Left forelimb (tissue), 1 donor: ENCODE data around the gene UBL7.
"Not testable (repeated sequence)": the region's sequence is repeated elsewhere in the genome, so short reads cannot be mapped to it uniquely, and the experiment has no call there.

Experiments
- DNase-seq: peaks from one replicate; pipeline ENCODE4 v3.0.0-alpha.2; 2018; ENCODE audit warnings: low spot score

The UBL7 gene, protein sequence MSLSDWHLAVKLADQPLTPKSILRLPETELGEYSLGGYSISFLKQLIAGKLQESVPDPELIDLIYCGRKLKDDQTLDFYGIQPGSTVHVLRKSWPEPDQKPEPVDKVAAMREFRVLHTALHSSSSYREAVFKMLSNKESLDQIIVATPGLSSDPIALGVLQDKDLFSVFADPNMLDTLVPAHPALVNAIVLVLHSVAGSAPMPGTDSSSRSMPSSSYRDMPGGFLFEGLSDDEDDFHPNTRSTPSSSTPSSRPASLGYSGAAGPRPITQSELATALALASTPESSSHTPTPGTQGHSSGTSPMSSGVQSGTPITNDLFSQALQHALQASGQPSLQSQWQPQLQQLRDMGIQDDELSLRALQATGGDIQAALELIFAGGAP

DNA sequence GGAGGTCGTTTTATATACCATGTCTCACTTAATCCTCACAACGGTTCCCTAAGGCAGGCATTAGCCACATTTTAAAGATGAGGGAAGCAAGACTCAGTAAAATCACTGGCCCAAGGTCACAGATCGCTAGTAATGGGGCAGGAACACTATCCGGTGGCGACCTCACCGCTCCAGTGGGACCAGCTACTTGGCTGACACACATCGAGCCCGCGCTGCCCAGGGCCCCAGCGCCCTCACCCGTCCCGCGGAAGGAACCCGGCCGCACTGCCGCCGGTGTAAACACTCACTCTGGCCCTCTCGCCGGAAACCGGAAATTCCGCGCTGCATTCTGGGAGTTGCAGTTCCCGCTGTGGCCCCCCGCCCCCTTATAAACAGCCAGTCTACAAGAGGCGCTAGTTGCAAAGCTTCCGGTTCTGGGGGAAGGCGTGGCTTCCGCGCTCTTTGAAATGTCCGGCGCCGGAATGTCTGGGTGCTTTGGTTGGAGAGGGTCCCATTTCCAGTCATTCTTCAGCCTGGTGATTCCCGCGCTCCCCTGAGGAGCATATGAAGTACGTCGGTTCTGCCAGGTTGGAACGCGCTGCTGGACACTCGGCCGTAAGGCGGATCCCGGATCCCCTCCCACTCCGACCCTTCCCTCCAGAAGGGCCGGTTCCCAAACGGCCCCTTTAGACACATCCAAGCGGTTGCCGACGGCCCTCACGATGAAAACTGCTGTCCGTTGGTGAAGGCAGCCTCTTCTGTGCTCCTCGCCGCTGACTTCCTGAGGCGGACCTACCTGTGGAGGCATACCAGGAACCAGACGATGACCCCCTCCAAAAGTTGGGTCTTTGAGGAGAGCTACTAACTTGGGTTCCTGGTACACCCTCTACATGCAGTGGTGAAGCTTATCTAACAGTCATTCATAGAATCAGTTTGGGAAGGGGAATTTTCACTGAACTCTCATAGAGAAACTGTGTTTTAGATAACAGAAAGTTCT, at the start of gene UBL7:
Gene UBL7 (minus strand): TSS at position 290 of the 976 bp plus-strand sequence. CDS start 2,293 bp downstream, outside the sequence.
- peak; percentile 97 for DNase-seq

DNA sequence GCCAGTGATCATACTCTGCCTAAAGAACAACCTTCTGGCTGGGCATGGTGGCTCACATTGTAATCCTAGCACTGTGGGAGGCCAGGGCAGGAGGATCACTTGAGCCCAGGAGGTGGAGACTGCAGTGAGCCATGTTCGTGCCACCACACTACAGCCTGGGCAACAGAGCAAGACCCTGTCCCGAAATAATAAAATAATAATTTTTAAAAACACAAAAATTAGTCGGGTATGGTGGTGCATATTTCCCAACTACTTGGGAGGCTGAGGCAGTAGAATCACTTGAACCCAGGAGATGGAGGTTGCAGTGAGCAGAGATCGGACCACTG, 45.5 kb upstream of the UBL7 start:
- DNase-seq: no peak

DNA sequence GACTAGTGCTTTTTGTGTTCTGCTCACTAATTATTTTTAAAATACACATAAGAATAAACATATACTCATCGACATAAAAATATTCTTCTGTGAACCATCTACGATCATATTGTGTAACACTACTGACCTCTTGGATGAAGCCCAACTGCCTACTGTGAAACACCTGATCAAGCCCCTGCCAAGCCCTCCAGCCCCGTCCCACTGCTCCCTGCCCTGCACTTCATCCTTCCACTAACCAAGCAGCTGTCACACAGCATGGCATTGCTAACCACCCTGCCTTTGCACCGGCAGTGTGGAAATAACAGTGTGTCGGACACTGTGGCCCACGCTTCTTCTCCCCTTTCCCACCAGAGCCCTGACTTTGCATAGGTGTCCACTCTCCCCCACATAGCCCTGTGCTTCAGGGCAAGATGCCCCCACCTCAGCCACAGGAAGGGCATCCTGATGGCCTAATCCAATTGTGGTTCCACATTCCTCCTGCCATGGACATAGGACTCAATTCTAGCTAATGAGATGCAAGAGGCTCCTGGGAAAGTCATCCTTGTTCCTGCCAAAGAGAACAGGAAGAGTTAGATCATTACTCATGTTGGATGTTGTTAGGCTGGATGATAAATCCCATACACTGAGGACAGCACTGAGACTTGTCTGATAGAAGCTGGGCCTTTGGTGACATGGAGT, 45.0 kb upstream of the UBL7 start:
- DNase-seq: no peak

DNA sequence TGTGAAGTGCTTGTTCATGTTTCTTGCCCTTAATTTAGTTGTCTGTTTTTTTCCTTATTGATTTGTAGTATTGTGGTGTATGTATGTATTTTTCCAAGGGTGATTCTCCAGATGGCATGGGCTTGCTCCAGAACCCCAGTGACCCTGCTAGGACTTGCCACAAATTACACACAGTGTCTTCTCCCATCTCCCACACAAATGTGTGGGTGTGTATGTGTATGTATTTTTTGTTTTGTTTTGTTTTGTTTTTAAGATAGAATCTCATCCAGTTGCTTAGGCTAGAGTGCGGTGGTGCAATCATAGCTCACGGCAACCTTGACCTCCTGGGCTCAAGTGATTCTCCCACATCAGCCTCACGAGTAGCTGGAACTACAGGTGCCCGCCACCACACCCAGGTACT, 43.9 kb upstream of the UBL7 start:
- no peak for DNase-seq

DNA sequence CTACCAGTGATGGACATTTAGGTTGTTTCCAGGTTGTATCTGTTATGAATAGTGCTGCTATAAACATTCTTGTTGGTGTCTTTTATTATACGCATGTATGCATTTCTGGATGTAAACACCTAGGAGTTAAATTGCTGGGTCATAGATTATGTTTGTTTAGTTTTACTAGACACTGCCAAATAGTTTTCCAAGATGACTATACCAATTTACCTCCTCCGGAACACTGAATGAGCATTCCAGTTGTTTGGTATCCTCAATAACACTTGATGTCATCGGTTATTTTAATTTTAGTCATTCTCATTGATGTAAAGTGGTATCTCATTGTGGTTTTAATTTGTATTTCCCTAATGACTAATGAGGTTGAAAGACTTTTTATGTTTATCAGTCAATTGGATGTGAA, 43.5 kb upstream of the UBL7 start:
- DNase-seq: no peak

DNA sequence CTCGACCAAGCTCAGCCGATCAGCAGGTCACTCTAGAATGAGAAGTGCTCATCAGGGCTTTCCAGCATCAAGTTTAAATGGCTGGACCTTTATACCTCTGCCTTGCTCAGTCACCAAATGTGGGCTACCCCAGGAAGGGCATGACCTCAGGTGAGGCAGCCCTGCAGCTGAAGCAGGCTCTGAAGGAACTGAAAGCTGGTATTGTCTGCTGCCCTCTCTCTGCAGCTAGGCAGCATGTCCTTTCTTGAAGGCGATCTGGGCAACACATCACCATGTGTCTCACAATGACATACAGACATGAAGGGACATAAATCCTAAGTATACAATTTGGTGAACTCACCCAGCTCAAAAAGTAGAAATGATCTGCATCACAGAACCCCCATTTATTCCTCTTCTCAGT, 41.3 kb upstream of the UBL7 start:
- no peak for DNase-seq

DNA sequence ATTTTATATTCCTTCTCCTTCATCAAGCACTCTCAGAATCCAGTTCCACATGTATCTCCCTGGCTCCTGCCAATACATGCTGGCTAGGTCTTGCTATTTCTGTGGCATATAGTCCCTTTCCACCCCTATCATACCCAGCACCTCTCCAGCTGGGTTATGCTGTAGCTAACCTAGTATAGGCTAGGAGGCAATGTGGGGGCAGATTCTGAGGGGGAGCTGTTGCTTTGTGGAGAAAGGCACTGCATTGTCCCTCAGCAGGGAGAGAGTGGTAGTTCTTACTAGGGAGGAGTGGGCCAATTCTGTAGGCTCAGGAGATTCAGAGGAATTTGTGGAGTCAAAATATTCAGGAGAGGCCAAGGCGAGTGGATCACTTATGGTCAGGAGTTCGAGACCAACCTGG, 39.4 kb upstream of the UBL7 start:
- DNase-seq: no peak

DNA sequence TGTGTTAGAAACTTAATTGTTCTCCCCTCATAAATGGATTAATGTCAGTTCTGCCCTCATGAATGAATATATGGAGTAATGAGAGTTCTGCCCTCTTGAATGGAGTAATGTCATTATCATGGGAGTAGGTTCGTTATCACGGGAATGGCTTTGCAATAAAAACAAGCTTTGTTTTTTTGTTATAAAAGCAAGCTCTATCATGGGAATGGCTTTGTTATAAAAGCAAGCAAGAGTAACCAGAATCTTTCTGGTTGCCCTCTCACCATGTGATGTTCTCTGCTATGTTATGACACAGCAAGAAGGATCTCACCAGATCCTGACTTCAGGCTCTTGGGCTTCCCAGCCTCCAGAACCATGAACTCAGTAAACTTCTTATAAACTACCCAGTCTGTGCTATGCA, 38.4 kb upstream of the UBL7 start:
- DNase-seq: no peak

DNA sequence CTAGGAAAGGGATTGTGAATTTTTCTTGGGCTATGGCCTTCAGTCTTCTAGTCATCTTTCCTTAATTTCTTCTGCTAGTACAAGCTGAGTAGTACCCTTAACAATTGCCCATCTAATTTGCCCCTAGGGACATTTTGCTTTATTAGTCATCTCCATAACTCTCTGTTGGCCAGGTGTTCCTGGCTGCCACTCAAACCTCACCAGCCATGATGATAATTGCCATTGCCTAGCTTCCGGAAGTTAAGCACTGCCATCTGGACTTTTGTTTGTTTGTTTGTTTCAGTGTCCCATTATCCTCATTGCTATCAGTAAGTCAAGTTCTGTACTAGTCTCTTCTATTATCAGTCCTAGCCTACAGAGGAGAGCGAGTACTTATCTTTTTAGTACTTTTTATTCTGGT, 36.6 kb upstream of the UBL7 start:
- DNase-seq: no peak

DNA sequence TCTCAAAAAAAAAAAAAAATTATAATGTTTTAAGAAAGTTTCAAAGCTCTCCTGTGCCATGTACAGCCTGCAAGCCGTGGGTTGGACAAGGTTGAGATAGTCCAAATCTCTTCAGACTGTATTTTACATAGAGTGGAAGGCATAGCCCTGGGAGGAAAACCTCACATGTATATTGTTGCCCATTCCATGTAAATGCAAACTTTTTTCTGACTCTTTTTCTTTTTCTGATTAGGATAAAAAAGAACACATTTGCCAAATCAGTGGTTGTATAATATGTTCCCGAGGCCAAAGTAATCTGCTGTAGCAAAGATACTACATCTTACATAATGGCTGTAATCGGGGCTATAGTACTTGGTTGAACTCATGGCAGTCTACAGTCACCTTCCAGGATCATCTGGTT, 35.7 kb upstream of the UBL7 start:
- no peak for DNase-seq

DNA sequence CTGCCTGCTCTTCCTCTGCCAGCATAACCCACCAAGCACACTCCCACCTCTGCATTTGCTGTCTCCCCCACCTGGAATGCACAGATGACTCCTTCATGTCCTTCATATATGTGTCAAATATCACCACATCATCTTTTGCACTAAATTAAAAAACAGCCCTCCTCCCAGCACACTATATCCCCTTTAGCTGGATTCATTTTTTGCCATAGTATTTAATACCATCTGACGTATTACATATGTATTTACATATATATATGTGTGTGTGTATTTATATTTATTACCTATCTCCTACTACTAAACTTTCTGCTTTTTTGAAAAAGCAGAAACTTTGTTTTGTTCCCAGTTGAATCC, 29.4 kb upstream of the UBL7 start:
- DNase-seq: no peak

DNA sequence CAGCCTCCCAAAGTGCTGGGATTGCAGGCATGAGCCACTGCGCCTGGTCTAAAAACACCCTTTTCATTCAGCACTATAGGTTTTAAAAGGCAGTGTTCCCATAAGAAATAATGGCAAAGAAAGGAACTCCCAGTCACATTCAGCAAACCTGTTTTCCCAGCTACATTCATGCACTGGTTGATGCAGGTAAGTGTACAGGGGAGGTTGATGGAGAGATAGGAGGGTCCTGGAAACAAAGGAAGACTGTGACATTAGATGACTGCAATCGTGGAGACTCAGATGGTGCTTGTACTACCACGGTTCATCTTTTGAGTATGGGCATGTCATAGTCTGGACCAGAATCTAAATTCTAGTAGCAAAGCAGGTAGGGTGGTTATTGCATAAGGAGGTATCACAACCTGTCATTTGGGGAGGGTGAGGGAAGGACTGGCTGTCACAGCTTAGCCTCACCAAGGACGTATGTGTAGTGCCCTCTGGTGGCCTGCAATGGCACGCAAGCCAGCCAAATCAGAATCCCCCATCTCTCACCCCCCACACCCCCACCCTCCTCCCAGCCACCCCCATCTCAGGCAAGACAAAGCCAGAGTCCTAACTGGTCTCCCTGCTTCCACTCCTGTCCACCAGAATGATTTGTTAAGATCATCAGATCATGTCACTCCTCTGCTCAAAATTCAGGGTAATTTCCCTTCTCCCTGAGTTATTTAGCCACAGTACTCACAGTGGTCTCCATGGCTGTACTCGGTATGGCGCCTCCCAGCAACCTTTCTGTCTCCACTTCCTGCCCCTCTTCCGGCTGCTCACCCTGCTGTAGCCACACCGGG, 28.8 kb upstream of the UBL7 start:
- peak; percentile 68 for DNase-seq

DNA sequence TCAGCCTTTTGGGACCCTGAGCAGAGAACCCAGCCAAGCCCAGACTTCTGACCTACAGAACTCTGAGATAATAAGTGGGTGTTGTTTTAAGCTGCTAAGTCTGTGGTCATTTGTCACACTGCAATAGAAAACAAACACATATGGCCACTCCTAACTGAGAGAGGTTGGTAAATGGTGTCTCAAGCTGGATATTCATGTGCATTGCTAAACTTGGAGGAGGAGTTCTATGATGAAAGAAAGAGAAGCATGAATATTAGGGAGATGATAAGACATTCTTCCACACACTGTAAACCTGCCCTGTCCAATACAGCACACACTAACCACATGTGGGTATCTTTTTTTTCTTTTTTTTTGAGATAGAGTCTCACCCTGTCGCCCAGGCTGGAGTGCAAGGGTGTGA, 27.8 kb upstream of the UBL7 start:
- no peak for DNase-seq

DNA sequence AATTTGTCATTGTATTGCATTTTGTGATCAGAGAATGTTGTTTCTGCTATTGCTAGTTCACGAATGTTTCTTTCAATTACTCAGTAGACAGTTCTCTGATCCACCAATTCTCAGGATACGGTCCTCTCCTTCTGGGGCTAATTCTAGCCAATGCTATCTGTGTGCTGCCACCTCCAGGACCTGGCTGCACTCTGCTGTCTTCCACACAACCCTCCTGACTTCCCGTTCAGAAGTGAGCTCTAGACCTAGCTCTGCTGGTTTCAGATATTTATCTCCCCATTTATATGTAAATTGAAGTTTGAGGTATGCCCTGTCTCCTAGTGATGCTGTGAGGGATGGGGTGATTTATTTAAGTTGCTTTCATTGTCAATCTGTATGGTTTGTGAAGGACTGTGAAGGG, 21.7 kb upstream of the UBL7 start:
- DNase-seq: no peak

DNA sequence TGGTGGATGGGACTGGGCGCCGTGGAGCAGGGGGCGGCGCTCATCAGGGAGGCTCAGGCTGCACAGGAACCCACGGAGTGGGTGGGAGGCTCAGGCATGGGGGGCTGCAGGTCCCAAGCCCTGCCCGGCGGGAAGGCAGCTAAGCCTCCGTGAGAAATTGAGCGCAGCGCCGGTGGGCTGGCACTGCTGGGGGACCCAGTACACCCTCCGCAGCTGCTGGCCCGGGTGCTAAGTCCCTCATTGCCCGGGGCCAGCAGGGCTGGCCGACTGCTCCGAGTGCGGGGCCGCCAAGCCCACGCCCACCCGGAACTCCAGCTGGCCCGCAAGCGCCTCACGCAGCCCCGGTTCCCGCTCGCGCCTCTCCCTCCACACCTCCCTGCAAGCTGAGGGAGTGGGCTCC, 19.4 kb upstream of the UBL7 start:
- not testable (repeated sequence) for DNase-seq

DNA sequence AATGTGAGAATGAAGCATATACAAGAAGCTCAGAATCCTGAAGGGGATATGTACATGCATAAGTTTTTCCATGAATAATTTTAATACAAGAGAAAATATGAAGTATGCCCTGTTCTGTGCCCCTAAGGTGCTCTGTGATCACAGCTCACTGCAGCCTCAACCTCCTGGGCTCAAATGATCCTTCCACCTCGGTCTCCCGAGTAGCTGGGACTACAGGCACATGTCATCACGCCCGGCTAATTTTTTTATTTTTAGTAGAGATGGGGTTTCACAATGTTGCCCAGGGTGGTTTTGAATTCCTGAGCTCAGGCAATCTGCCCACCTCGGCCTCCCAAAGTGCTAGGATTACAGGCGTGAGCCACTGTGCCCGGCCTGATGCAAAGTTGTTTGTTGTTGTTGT, 10.7 kb upstream of the UBL7 start:
- not testable (repeated sequence) for DNase-seq

DNA sequence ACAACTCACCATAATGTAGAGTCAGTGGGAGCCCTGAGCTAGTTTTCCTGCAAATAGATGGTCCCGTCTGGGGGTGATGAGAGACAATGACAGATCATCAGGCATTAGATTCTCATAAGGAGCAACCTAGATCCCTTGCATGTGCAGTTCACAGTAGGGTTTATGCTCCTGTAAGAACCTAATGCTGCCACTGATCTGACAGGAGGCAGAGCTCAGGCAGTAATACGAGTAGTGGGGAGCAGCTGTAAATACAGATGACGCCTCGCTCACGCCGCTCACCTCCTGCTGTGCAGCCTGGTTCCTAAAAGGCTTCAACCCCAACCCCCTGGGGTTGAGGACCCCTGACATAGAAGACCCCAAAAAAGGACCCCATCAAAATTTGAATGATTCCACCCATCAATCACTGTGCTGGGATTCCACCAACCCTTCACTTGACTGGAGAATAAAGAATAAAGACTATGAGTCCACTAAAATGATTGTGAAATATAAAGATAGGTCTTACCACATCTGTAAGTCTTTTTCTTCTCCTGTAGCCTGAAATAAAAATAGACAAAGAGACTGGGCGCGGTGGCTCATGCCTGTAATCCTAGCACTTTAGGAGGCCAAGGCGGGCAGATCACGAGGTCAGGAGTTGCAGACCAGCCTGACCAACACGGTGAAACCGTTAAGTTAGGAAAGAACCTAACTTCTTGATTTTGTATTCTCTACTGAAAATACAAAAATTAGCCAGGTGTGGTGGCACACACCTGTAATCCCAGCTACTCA, 9.9 kb upstream of the UBL7 start:
- DNase-seq: no peak

DNA sequence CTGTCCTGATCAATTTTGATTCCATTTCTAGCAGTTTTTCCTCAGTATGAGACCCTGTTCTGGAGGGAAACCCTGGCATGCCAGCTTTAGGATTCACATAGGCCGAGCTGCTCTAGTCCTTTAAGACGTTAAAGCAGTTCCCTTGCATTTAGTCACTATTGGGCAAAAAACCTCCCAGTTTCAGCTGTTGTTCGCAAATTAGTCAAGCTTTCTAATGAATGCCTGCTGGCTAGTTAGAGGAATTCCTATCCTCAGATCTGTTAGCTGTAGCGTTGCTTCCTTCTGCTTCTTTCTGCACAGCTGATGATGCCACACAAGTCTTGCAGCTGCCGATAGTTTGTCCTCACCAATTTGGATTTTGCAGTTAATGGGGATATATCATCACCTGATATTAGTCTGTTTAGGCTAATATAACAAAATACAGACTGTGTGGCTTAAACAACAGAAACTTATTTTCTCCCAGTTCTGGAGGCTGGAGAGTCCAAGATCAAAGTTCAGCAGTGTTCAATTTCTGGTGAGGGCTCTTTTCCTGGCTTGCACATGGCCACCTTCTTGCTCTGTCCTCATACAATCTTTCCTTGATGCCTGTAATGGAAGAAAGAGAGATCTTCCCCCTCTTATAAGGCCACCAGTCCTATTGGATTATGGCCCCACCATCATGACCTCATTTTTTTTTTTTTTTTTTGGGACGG, 7.5 kb upstream of the UBL7 start:
- DNase-seq: no peak

DNA sequence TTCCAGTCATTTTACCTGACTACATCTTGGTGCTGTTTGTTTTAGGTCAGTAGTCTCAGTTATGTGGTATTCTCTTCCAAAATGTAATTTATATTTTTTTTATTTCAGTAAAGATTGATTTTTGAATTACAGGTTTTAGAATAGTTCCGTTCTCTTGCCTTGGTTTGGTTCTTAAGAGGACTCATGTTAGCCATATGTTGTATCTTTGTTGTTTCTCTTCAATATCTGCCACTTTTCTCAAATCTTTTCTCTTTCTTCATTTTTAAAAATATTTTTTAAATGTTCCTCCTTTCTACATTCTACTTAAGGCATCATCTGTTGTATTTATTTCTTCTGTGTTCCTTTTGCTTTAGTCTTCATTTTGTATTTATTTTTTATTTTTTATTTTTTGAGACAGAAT, 5.6 kb upstream of the UBL7 start:
- no peak for DNase-seq

DNA sequence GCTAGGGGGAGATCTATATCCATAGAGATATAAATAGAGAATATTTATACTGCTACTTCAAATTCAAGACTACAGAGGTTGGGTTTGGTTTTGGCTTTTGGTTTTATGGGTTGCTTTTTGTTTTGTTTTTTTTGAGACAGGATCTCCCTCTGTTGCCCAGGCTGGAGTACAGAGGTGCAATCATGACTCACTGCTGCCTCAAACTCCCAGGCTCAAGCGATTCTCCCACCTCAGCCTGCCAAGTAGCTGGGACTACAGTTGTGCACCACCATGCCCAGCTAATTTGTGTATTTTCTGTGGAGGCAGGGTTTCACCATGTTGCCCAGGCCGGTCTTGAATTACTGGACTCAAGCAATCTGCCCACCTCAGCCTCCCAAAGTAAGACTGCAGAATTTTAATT, 3.9 kb upstream of the UBL7 start:
- no peak for DNase-seq

DNA sequence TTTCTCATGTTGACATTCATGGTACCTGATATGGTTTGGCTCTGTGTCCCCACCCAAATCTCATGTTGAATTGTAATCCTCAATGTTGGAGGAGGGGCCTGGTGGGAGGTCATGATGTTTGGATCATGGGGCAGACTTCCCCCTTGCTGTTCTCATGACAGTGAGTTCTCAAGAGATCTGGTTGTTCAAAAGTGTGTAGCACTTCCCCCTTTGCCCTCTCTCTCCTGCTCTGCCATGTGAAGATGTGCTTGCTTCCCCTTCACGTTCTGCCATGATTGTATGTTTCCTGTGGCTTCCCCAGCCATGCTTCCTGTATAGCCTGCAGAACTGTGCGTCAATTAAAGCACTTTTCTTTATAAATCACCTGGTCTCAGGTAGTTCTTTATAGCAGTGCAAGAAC, 3.3 kb upstream of the UBL7 start:
- no peak for DNase-seq
